B cell (primary cell): ENCODE data around the gene SNX19. TPM values are rescaled to one million over a fixed set of nuclear protein-coding genes. Genes with fewer than 3 reads are reported as not detected.

Experiments
- ATAC-seq: fragments of 200-7000 bp; cut with Tn5 transposase; one replicate; pipeline ENCODE4 v1.10.0; 2021; ENCODE audit warnings: low read depth, mild to moderate bottlenecking, moderate number of reproducible peaks, moderate library complexity
- CTCF ChIA-PET: fragments of 350-600 bp; sonication (Branson Sonifier 250); formaldehyde crosslinking; loops from one replicate; lab custom pipeline; 2021; ENCODE audit warnings: antibody characterized with exemption, inconsistent platforms; lab: Charles Lee
- POLR2A ChIA-PET: fragments of 350-600 bp; sonication (Branson Sonifier 250); formaldehyde crosslinking; loops from one replicate; lab custom pipeline; 2021; ENCODE audit warnings: antibody characterized with exemption; lab: Charles Lee
- DNase-seq: peaks from one replicate; pipeline ENCODE4 v3.0.0; 2013
- H2AFZ ChIP-seq: 2 replicates; pipeline ENCODE4 v1.6.1; 2012; ENCODE audit warnings: mild to moderate bottlenecking, low read depth, low read length; ENCODE audit not compliant: insufficient read depth, poor library complexity, severe bottlenecking
- H3K27ac ChIP-seq, 2 donors: 1 replicate in 1 of 2; 2 replicates in 1 of 2; pipeline ENCODE4 v1.5.1; 2012 to 2013; ENCODE audit warnings: low read length in 2 of 2, mild to moderate bottlenecking in 2 of 2, moderate library complexity in 1 of 2
- H3K27me3 ChIP-seq, 4 experiments: fragments of 200-600 bp in 1 of 4; sonication (generic) in 1 of 4; replicated peaks in 1 of 4; 1 replicate in 2 of 4; 2 replicates in 2 of 4; pipeline versions ENCODE4 v1.6.1 to v1.7.0; 2013 to 2016; ENCODE audit warnings: low read length in 3 of 4, mild to moderate bottlenecking in 2 of 4, mixed read lengths in 1 of 4, moderate library complexity in 1 of 4; ENCODE audit not compliant: insufficient read depth in 4 of 4, control insufficient read depth in 3 of 4; ENCODE audit errors: control extremely low read depth in 1 of 4
- H3K36me3 ChIP-seq, 2 experiments: replicated peaks in 1 of 2; 1 replicate in 1 of 2; 2 replicates in 1 of 2; pipeline versions ENCODE4 v1.6.1 to v1.7.1; 2013; ENCODE audit warnings: low read length in 1 of 2; ENCODE audit not compliant: insufficient read depth in 2 of 2, control insufficient read depth in 1 of 2; ENCODE audit errors: control extremely low read depth in 1 of 2, extremely low read depth in 1 of 2
- H3K4me1 ChIP-seq, 2 donors: fragments of 200-600 bp in 1 of 2; sonication (generic) in 1 of 2; 1 replicate in 1 of 2; 2 replicates in 1 of 2; pipeline versions ENCODE4 v1.5.1 to v1.6.1; 2013 to 2017; ENCODE audit warnings: low read length in 2 of 2; ENCODE audit not compliant: control insufficient read depth in 2 of 2, insufficient read depth in 2 of 2
- H3K4me2 ChIP-seq: replicated peaks from 2 replicates; pipeline ENCODE3; 2012; ENCODE audit warnings: mild to moderate bottlenecking, low read depth, low read length; ENCODE audit not compliant: poor library complexity, severe bottlenecking
- H3K4me3 ChIP-seq, 5 experiments: fragments of 200-600 bp in 1 of 5; sonication (generic) in 1 of 5; 1 replicate in 3 of 5; 2 replicates in 2 of 5; pipeline versions ENCODE4 v1.5.1 to v1.7.0; 2011 to 2016; ENCODE audit warnings: low read length in 4 of 5, mild to moderate bottlenecking in 4 of 5, low read depth in 2 of 5, control low read depth in 1 of 5, moderate library complexity in 1 of 5; ENCODE audit not compliant: insufficient read depth in 1 of 5; ENCODE audit errors: control extremely low read depth in 1 of 5, extremely low read depth in 1 of 5
- H3K79me2 ChIP-seq: fragments of 200-600 bp; sonication (generic); one replicate; pipeline ENCODE4 v1.6.0; 2016; ENCODE audit warnings: low read length; ENCODE audit not compliant: control insufficient read depth, insufficient read depth
- H3K9ac ChIP-seq: fragments of 200-600 bp; sonication (generic); 2 replicates; pipeline ENCODE4 v1.6.1; 2017; ENCODE audit warnings: mild to moderate bottlenecking, low read length, moderate library complexity
- H3K9me3 ChIP-seq, 3 donors: one replicate each; pipeline versions ENCODE4 v1.6.1 to v1.7.1; 2013; ENCODE audit warnings: low read length in 2 of 3; ENCODE audit not compliant: control insufficient read depth in 2 of 3, insufficient read depth in 1 of 3; ENCODE audit errors: control extremely low read depth in 1 of 3
- H4K20me1 ChIP-seq: 2 replicates; pipeline ENCODE4 v1.6.0; 2012; ENCODE audit warnings: mild to moderate bottlenecking, low read length; ENCODE audit not compliant: insufficient read depth, control insufficient read depth, poor library complexity, severe bottlenecking
- H3K27ac Mint-ChIP-seq: one replicate; pipeline ENCODE4 v1.8.0; 2021; ENCODE audit warnings: mixed read lengths
- H3K27me3 Mint-ChIP-seq: one replicate; pipeline ENCODE4 v1.8.0; 2021; ENCODE audit warnings: mixed read lengths
- H3K4me1 Mint-ChIP-seq: one replicate; pipeline ENCODE4 v1.8.0; 2021; ENCODE audit warnings: mixed read lengths
- H3K4me3 Mint-ChIP-seq: one replicate; pipeline ENCODE4 v1.8.0; 2021; ENCODE audit warnings: mixed read lengths
- H3K9me3 Mint-ChIP-seq: one replicate; pipeline ENCODE4 v1.8.0; 2022; ENCODE audit warnings: mixed read lengths; ENCODE audit not compliant: insufficient read depth
- EZH2 ChIP-seq: IDR thresholded peaks from 2 replicates; pipeline ENCODE4 v1.6.1; 2012; ENCODE audit warnings: borderline replicate concordance, low read depth, mild to moderate bottlenecking, moderate library complexity, low read length; ENCODE audit not compliant: insufficient read depth, poor library complexity, severe bottlenecking
- WGBS: methylation state at CpG from one replicate; pipeline ENCODE4 v1.1.5; 2013; ENCODE audit warnings: missing lambda C conversion rate; ENCODE audit not compliant: insufficient coverage; 5-methylcytosine and 5-hydroxymethylcytosine counted together
- intact Hi-C: fragments of 100-400 bp; cut with micrococcal nuclease; formaldehyde crosslinking; loops from one replicate; pipeline ENCODE4 v1.10.0; 2022
- polyA minus RNA-seq: library from RNA; depleted of rRNA, polyadenylated mRNA; stranded (reverse); fragments of >200 nt; gene quantifications from 2 replicates; pipeline ENCODE4 v1.2.3, GENCODE V29; 2012
- polyA plus RNA-seq: library from polyadenylated mRNA; depleted of rRNA; stranded (reverse); fragments of >200 nt; gene quantifications from 2 replicates; pipeline ENCODE4 v1.2.3, GENCODE V29; 2012
- total RNA-seq, 2 donors: library from RNA; stranded (reverse); fragments of 120-200 nt in 1 of 2; gene quantifications; 1 replicate in 1 of 2; 2 replicates in 1 of 2; pipeline versions ENCODE4 v1.2.3 to v1.2.4, GENCODE V29; 2013 to 2022
- TF ChIP-seq, protein P1 (sequence below): fragments of 200-600 bp; IDR thresholded peaks from one replicate; pipeline ENCODE4 v1.8.0; 2022; ENCODE audit warnings: antibody characterized with exemption, mild to moderate bottlenecking

Gene SNX19, protein sequence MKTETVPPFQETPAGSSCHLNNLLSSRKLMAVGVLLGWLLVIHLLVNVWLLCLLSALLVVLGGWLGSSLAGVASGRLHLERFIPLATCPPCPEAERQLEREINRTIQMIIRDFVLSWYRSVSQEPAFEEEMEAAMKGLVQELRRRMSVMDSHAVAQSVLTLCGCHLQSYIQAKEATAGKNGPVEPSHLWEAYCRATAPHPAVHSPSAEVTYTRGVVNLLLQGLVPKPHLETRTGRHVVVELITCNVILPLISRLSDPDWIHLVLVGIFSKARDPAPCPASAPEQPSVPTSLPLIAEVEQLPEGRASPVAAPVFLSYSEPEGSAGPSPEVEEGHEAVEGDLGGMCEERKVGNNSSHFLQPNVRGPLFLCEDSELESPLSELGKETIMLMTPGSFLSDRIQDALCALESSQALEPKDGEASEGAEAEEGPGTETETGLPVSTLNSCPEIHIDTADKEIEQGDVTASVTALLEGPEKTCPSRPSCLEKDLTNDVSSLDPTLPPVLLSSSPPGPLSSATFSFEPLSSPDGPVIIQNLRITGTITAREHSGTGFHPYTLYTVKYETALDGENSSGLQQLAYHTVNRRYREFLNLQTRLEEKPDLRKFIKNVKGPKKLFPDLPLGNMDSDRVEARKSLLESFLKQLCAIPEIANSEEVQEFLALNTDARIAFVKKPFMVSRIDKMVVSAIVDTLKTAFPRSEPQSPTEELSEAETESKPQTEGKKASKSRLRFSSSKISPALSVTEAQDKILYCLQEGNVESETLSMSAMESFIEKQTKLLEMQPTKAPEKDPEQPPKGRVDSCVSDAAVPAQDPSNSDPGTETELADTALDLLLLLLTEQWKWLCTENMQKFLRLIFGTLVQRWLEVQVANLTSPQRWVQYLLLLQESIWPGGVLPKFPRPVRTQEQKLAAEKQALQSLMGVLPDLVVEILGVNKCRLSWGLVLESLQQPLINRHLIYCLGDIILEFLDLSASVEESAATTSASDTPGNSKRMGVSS
- 74.0 and 76.0 TPM in 2 replicates for total RNA-seq
- 45.0 TPM for total RNA-seq (2013)
- polyA plus RNA-seq = 20.4 and 24.2 TPM in 2 replicates
- polyA minus RNA-seq = 58.0 and 78.7 TPM in 2 replicates

DNA sequence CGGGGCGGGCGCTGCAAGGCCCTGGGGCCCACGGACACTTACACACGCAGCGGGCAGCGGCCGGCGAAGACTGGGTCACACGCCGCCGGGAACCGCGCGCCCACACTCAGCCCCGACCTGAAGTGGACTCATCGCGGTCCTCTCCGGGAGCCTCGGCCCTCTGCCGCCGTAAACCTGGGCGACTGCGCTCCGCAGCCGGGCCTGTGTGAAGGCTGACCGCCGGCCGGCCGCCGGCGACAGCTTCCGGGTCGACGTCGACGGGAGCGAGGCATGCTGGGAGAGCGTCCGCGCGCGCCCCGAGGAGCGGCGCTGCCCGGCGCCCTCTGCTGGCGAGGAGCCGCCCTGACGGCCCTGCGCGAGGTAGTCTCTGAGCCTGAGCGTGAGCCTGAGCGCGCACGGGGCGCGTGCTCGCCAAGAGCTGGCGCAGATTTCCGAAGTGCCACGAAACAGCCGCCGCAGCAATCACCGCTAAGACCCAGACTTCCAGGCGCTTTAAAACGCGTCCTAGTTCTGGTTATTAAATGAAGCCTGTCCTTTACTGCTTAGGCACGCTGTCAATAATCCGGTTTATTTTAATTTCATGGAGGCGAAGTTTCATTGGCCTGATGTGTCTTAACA, at the start of gene SNX19:
SNX19 (minus strand) TSS at position 242 of the 618 bp plus-strand sequence. CDS start 540 bp downstream, outside the sequence.
- Mint-ChIP-seq H3K27ac (peak within 1 kb of the TSS; percentile 90), H3K4me3 (peak within 1 kb of the TSS; percentile 91), H3K9me3 (no peaks in the 10 kb centered on the region), H3K4me1 (peaks cover 41% of the 10 kb centered on the region), H3K27me3 (peaks cover 21% of the 10 kb centered on the region)
- DNase-seq = peak; percentile 94
- no peak for TF ChIP-seq EZH2
- TF ChIP-seq, protein P1, sequence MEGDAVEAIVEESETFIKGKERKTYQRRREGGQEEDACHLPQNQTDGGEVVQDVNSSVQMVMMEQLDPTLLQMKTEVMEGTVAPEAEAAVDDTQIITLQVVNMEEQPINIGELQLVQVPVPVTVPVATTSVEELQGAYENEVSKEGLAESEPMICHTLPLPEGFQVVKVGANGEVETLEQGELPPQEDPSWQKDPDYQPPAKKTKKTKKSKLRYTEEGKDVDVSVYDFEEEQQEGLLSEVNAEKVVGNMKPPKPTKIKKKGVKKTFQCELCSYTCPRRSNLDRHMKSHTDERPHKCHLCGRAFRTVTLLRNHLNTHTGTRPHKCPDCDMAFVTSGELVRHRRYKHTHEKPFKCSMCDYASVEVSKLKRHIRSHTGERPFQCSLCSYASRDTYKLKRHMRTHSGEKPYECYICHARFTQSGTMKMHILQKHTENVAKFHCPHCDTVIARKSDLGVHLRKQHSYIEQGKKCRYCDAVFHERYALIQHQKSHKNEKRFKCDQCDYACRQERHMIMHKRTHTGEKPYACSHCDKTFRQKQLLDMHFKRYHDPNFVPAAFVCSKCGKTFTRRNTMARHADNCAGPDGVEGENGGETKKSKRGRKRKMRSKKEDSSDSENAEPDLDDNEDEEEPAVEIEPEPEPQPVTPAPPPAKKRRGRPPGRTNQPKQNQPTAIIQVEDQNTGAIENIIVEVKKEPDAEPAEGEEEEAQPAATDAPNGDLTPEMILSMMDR = peak; percentile 97
- under 1% methylated on average over 71 of the region's 72 CpGs for WGBS
- CTCF ChIA-PET = interaction anchor here (0.6 to 2.0 kb wide), 12 partner anchors 12 to 1638 kb away, joined by 3 to 9 read pairs (median 3); no protein-coding TSS in a partner anchor
- Histone ChIP-seq H3K4me2 (peak within 1 kb of the TSS; percentile 89), H3K27me3 (peaks cover 0 to 9% (median 0%) of the 10 kb centered on the region in 4 experiments), H3K9me3 (peaks cover 0 to 24% (median 0%) of the 10 kb centered on the region in 3 donors), H3K27ac (peak within 1 kb of the TSS; percentile 73 to 91), H2AFZ (peak within 1 kb of the TSS; percentile 88), H3K9ac (peak within 1 kb of the TSS; percentile 99), H3K36me3 (peaks cover 0 to 17% of the 10 kb centered on the region in 2 experiments), H3K79me2 (peaks cover 18% of the 10 kb centered on the region), H3K4me1 (peaks cover 12 to 24% of the 10 kb centered on the region in 2 donors), H4K20me1 (no peaks in the 10 kb centered on the region), H3K4me3 (peak within 1 kb of the TSS; percentile 70 to 97 (median 85))
- ATAC-seq = peak; percentile 99
- POLR2A ChIA-PET = interaction anchor here (0.9 kb wide), 2 partner anchors 54 to 913 kb away, joined by 3 to 4 read pairs; partner anchors contain the start of gene PRDM10
- intact Hi-C loops = loop anchor here (1.0 to 5.0 kb wide), 4 partner anchors 54 to 1639 kb away; no protein-coding TSS in a partner anchor
